Loucy (cell line): ENCODE data around the gene PRR29.

Experiments
- H2AFZ ChIP-seq: fragments of 200-600 bp; sonication (generic); 2 replicates; pipeline ENCODE4 v1.6.0; 2016; ENCODE audit warnings: antibody characterized with exemption, mild to moderate bottlenecking, low read length, moderate library complexity
- H3F3A ChIP-seq: fragments of 200-600 bp; 2 replicates; pipeline ENCODE4 v1.6.0; 2016; ENCODE audit warnings: antibody characterized with exemption, low read depth, mild to moderate bottlenecking
- H3K27me3 ChIP-seq: fragments of 200-600 bp; sonication (generic); 2 replicates; pipeline ENCODE4 v1.6.1; 2014; ENCODE audit warnings: low read length, mild to moderate bottlenecking; ENCODE audit not compliant: insufficient read depth, poor library complexity, severe bottlenecking
- H3K36me3 ChIP-seq: fragments of 200-600 bp; sonication (generic); 2 replicates; pipeline ENCODE4 v1.6.1; 2016; ENCODE audit warnings: low read length; ENCODE audit not compliant: insufficient read depth
- H3K4me1 ChIP-seq: fragments of 200-600 bp; sonication (generic); 2 replicates; pipeline ENCODE4 v1.5.1; 2014; ENCODE audit warnings: low read length, mild to moderate bottlenecking; ENCODE audit not compliant: insufficient read depth, poor library complexity, severe bottlenecking
- H3K4me2 ChIP-seq: fragments of 200-600 bp; sonication (generic); 2 replicates; pipeline ENCODE4 v1.6.0; 2014; ENCODE audit warnings: antibody characterized with exemption, low read length, low read depth, mild to moderate bottlenecking; ENCODE audit not compliant: poor library complexity, severe bottlenecking
- H3K4me3 ChIP-seq: fragments of 200-600 bp; sonication (generic); 2 replicates; pipeline ENCODE4 v1.5.1; 2014; ENCODE audit warnings: low read length, mild to moderate bottlenecking, mixed read lengths; ENCODE audit not compliant: poor library complexity, severe bottlenecking
- H3K79me2 ChIP-seq: fragments of 200-600 bp; sonication (generic); 2 replicates; pipeline ENCODE4 v1.6.1; 2014; ENCODE audit warnings: low read length; ENCODE audit not compliant: insufficient read depth
- H3K9ac ChIP-seq: fragments of 200-600 bp; sonication (generic); 2 replicates; pipeline ENCODE4 v1.6.0; 2014; ENCODE audit warnings: mild to moderate bottlenecking, low read depth, low read length, moderate library complexity; ENCODE audit not compliant: poor library complexity, severe bottlenecking
- H3K9me2 ChIP-seq: fragments of 200-600 bp; sonication (generic); replicated peaks from 2 replicates; pipeline ENCODE4 v1.6.1; 2016; ENCODE audit warnings: low read depth, low read length, mixed read lengths
- H3K9me3 ChIP-seq: fragments of 200-600 bp; sonication (generic); 2 replicates; pipeline ENCODE4 v1.6.1; 2014; ENCODE audit warnings: mild to moderate bottlenecking, antibody characterized with exemption, low read length, low read depth; ENCODE audit not compliant: insufficient read depth
- H4K20me1 ChIP-seq: fragments of 200-600 bp; sonication (generic); 2 replicates; pipeline ENCODE4 v1.6.0; 2014; ENCODE audit warnings: antibody characterized with exemption, low read length, mild to moderate bottlenecking; ENCODE audit not compliant: insufficient read depth, poor library complexity, severe bottlenecking
- CTCF ChIP-seq: fragments of 200-600 bp; sonication (generic); conservative IDR thresholded peaks from 2 replicates; pipeline ENCODE4 v1.5.1; 2014; ENCODE audit warnings: mild to moderate bottlenecking, antibody characterized with exemption, low read length
- EZH2phosphoT487 ChIP-seq: fragments of 200-600 bp; IDR thresholded peaks from 2 replicates; pipeline ENCODE4 v1.6.1; 2018; ENCODE audit warnings: antibody characterized with exemption, mild to moderate bottlenecking, moderate library complexity, borderline replicate concordance

Gene PRR29

GRCh38 chr17:63960430-63960829 is 37.7 kb upstream of the PRR29 start:
- H3K4me1 ChIP-seq = peaks cover 14% of the 10 kb centered on the region
- no peaks in the 10 kb centered on the region for H3F3A ChIP-seq
- H3K9ac ChIP-seq = no peak overlapping the region
- H3K79me2 ChIP-seq = no peaks in the 10 kb centered on the region
- no peaks in the 10 kb centered on the region for H3K36me3 ChIP-seq
- H3K27me3 ChIP-seq = no peaks in the 10 kb centered on the region
- H3K9me3 ChIP-seq = no peaks in the 10 kb centered on the region
- TF ChIP-seq EZH2phosphoT487 = no peak
- TF ChIP-seq CTCF = no peak
- no peak overlapping the region for H3K4me3 ChIP-seq
- no peaks in the 10 kb centered on the region for H3K9me2 ChIP-seq
- H2AFZ ChIP-seq = no peak overlapping the region
- no peak overlapping the region for H3K4me2 ChIP-seq
- H4K20me1 ChIP-seq = no peaks in the 10 kb centered on the region

- H3K4me2 ChIP-seq = no peak overlapping the region
- H3K27me3 ChIP-seq = no peaks in the 10 kb centered on the region
- no peaks in the 10 kb centered on the region for H3K36me3 ChIP-seq
- no peaks in the 10 kb centered on the region for H3F3A ChIP-seq
- H3K79me2 ChIP-seq = no peaks in the 10 kb centered on the region
- no peaks in the 10 kb centered on the region for H4K20me1 ChIP-seq
- H3K4me1 ChIP-seq = peaks cover 6% of the 10 kb centered on the region
- H3K4me3 ChIP-seq = no peak overlapping the region
- TF ChIP-seq EZH2phosphoT487 (no peak), CTCF (no peak)
- no peak overlapping the region for H2AFZ ChIP-seq
- H3K9me3 ChIP-seq = no peaks in the 10 kb centered on the region
- no peak overlapping the region for H3K9ac ChIP-seq
- no peaks in the 10 kb centered on the region for H3K9me2 ChIP-seq
Measured at GRCh38 chr17:63961355-63962212, 36.6 kb upstream of the PRR29 start.

- Histone ChIP-seq H3K4me3 (no peak overlapping the region), H3K9ac (no peak overlapping the region), H3K9me2 (no peaks in the 10 kb centered on the region), H3K27me3 (no peaks in the 10 kb centered on the region), H3K4me2 (no peak overlapping the region), H4K20me1 (no peaks in the 10 kb centered on the region), H3K9me3 (no peaks in the 10 kb centered on the region), H3F3A (no peaks in the 10 kb centered on the region), H3K36me3 (no peaks in the 10 kb centered on the region), H3K79me2 (no peaks in the 10 kb centered on the region), H3K4me1 (peaks cover 8% of the 10 kb centered on the region), H2AFZ (no peak overlapping the region)
- TF ChIP-seq EZH2phosphoT487 (no peak), CTCF (no peak)
Measured at GRCh38 chr17:63962298-63962744, 35.8 kb upstream of the PRR29 start.
